WI38 (cell line): ENCODE results near the gene BRD9.
"Not testable (repeated sequence)": the region's sequence is repeated elsewhere in the genome, so short reads cannot be mapped to it uniquely, and the experiment has no call there.

ENCODE experiments used
- H3K4me3 ChIP-seq: 2 replicates; pipeline ENCODE4 v1.5.1; 2011; ENCODE audit warnings: low read depth, mild to moderate bottlenecking, control low read depth, low read length
- CTCF ChIP-seq: IDR thresholded peaks from 2 replicates; pipeline ENCODE4 v1.5.1; 2012; ENCODE audit warnings: low read depth, mild to moderate bottlenecking, control low read depth, low read length

The BRD9 gene

GRCh38 chr5:844426-844825, 48.2 kb downstream of the BRD9 start:
- H3K4me3 ChIP-seq = not testable (repeated sequence)

GRCh38 chr5:843926-844325, 48.7 kb downstream of the BRD9 start:
- H3K4me3 ChIP-seq = not testable (repeated sequence)

- H3K4me3 ChIP-seq = not testable (repeated sequence)
These were observed 49.2 kb downstream of the BRD9 start for GRCh38 chr5:843371-843770.

GRCh38 chr5:842402-843221, 50.0 kb downstream of the BRD9 start:
- not testable (repeated sequence) for H3K4me3 ChIP-seq

- not testable (repeated sequence) for H3K4me3 ChIP-seq
These were observed 50.8 kb downstream of the BRD9 start for GRCh38 chr5:841531-842401.

GRCh38 chr5:840974-841435, 51.6 kb downstream of the BRD9 start:
- not testable (repeated sequence) for H3K4me3 ChIP-seq

GRCh38 chr5:840118-840973, 52.3 kb downstream of the BRD9 start:
- H3K4me3 ChIP-seq = not testable (repeated sequence)

- not testable (repeated sequence) for H3K4me3 ChIP-seq
These were observed 54.2 kb downstream of the BRD9 start for GRCh38 chr5:838431-838851.

- H3K4me3 ChIP-seq = not testable (repeated sequence)
These were observed 54.9 kb downstream of the BRD9 start for GRCh38 chr5:837621-838121.

GRCh38 chr5:835933-836612, 56.5 kb downstream of the BRD9 start:
- not testable (repeated sequence) for H3K4me3 ChIP-seq

- H3K4me3 ChIP-seq = not testable (repeated sequence)
These were observed 58.6 kb downstream of the BRD9 start for GRCh38 chr5:834013-834412.

GRCh38 chr5:828194-828593, 64.4 kb downstream of the BRD9 start:
- H3K4me3 ChIP-seq = not testable (repeated sequence)

- H3K4me3 ChIP-seq = not testable (repeated sequence)
These were observed 67.1 kb downstream of the BRD9 start for GRCh38 chr5:825544-825943.

GRCh38 chr5:821504-821903, 71.1 kb downstream of the BRD9 start:
- H3K4me3 ChIP-seq = no peak overlapping the region
- no peak for TF ChIP-seq CTCF
